ENCODE data around the gene SLF2.
A peak's percentile ranks its signal among the peaks of the same experiment; 100 is the strongest.

GRCh38 chr10:100998991-100999741, 86.4 kb downstream of the SLF2 start:
- TF ChIP-seq CTCF (IDR thresholded peaks at IDR 0.05 in 2 of 3, conservative IDR thresholded peaks at IDR 0.05 in 1 of 3; ENCODE audit: borderline replicate concordance in 1 of 3, insufficient read depth in 1 of 3, low read depth in 2 of 3, low read length in 2 of 3) (peak in 2 of 3 experiments; percentile 93 to 96; a peak in 4 of 6 replicates), ZFX (IDR thresholded peaks at IDR 0.05) (peak; percentile 70), CBX3 (IDR thresholded peaks at IDR 0.05; ENCODE audit: low read depth) (no peak), EZH2 (IDR thresholded peaks at IDR 0.05) (no peak), TCF7L2 (IDR thresholded peaks at IDR 0.05; ENCODE audit: borderline replicate concordance, extremely low read depth, insufficient read depth, insufficient read length) (no peak), SIN3A (IDR thresholded peaks at IDR 0.05; ENCODE audit: low read depth) (no peak), POLR2A (IDR thresholded peaks at IDR 0.05; ENCODE audit: borderline replicate concordance, extremely low read depth, insufficient read depth, insufficient read length) (no peak), REST (IDR thresholded peaks at IDR 0.05; ENCODE audit: low read depth) (no peak)

Measured in HCT116 (cell line).